HG03571 (cell line): ENCODE measurements around the gene HKDC1.

Experiments used
- ATAC-seq: cut with Tn5 transposase; IDR thresholded peaks from one replicate; pipeline ENCODE4 v1.9.1; 2021; ENCODE audit not compliant: unreplicated experiment

HKDC1 gene

GRCh38 chr10:69216577-69217118, 3.5 kb upstream of the HKDC1 start:
- no peak for ATAC-seq

- no peak for ATAC-seq
These were observed 2.9 kb upstream of the HKDC1 start for GRCh38 chr10:69217119-69217754.

DNA sequence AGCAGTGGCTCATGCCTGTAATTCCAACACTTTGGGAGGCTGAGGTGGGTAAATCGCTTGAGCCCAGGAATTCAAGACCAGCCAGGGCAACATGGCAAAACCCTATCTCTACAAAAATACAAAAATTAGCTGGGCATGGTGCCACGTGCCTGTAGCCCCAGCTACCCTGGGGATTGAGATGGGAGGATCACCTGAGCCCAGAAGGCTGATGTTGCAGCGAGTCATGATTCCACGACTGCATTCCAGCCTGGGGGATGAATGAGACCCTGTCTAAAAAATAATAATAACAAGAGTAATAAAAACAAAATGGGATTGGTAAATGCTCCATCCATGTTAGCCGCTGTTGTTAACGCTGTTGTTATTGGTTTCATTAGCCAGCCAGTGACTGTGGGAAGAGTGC, 1.3 kb upstream of the HKDC1 start:
- no peak for ATAC-seq

GRCh38 chr10:69220507-69220906, 375 bp downstream of the HKDC1 start:
- no peak for ATAC-seq

DNA sequence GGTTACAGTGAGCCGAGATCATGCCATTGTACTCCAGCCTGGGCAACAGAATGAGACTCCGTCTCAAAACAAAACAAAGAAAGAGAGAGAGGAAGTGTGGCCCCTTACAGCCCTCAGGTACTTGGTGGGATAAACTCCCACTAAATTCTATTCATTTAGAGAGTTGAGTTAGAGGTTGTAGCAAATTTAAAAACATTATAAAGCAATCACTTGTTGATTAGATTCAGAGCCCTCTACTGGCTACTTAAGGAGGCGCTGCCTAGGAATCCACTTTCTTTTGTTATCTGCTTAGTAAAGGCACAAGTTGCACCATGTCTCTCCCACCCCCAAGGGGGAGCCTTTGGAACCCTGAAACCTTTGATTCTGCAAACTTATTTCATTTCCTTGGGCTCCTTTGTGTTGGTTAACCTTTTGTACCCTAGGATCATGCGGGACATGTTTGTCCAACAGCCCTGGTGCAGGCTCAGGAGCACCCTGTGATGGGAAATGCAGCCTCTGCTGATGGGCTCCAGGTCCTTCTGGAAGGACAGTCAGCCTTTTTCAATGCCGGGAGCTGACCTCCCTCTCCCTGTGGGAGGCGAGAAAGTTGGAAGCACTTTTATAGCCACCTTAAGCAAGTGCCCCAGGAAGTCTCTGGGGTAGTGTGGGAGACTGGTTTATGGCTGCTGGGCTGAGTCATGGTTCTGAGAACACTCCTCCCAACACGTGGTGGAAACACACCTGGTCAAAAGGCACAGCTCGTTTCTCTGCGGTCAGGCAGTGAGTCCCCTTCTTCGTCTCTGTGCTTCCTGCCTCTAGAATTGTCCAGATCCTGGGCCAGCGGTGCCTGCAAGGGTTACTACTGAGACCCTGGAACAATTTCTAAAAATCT, 2.3 kb downstream of the HKDC1 start:
- ATAC-seq: peak; percentile 89

DNA sequence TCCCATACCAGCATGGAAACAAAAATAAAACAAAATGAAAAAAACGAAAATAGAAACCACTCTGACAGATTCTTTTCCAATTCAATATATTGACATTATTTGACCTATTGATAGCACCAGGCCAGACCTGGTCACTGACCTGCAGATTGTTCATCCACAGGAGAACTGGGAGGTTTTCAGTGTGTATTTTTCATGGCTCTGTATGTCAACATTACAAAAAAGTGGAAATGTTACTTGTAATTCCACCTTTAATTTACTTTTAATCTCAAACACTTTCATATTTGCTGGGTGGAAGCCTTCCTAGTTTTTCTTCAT, 2.9 kb downstream of the HKDC1 start:
- no peak for ATAC-seq

GRCh38 chr10:69224862-69225657, 4.9 kb downstream of the HKDC1 start:
- ATAC-seq: no peak

GRCh38 chr10:69225681-69226080, 5.5 kb downstream of the HKDC1 start:
- ATAC-seq: no peak

- no peak for ATAC-seq
These were observed 6.9 kb downstream of the HKDC1 start for GRCh38 chr10:69226919-69227450.

GRCh38 chr10:69228151-69228550, 8.0 kb downstream of the HKDC1 start:
- ATAC-seq: no peak

- no peak for ATAC-seq
These were observed 9.4 kb downstream of the HKDC1 start for GRCh38 chr10:69229616-69229916.

- no peak for ATAC-seq
These were observed 10.0 kb downstream of the HKDC1 start for GRCh38 chr10:69230128-69230527.

DNA sequence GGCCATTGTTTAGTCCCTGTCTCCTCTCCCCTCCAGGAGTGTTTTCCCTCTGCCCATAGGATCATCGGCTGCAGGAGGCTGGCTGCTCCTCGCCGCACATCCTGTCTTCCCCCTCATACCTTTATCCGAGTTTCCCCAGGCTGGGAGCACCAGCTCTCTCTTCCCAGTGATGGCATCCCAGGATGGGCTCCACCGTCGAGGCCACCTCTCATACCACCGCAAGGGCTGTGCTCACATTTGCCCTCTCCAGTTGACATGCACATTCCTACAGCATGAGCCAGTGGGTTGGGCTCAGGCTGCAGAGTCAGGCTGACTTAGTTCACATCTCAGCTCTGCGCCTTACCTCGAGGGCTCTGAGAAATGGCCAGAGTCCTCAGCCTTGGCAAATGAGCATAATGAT, 12.1 kb downstream of the HKDC1 start:
- no peak for ATAC-seq

DNA sequence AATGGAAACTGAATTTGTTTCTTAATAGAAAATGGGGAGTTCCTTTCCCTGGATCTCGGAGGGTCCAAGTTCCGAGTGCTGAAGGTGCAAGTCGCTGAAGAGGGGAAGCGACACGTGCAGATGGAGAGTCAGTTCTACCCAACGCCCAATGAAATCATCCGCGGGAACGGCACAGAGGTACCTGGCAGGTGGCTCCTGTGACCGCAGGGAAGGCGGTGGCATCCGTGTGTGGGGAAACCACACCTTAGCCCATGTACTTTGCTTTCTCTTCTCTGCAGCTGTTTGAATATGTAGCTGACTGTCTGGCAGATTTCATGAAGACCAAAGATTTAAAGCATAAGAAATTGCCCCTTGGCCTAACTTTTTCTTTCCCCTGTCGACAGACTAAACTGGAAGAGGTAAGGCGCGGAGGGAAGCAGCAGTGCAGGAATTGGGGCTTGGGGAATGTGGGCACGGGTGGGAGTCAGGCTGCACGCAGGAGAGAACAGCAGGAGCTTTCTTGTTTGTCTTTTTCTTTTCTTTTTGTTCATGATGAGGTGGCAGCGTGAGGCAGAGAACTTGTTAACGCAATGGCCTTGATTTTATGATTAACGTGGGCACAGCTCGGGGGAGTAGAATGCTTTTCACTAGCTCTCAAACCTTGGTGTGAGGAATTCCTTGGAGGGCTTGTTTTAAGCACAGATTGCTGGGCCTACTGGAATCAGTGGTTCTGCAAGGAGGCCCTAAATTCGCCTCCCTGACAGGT, 12.8 kb downstream of the HKDC1 start:
- no peak for ATAC-seq

DNA sequence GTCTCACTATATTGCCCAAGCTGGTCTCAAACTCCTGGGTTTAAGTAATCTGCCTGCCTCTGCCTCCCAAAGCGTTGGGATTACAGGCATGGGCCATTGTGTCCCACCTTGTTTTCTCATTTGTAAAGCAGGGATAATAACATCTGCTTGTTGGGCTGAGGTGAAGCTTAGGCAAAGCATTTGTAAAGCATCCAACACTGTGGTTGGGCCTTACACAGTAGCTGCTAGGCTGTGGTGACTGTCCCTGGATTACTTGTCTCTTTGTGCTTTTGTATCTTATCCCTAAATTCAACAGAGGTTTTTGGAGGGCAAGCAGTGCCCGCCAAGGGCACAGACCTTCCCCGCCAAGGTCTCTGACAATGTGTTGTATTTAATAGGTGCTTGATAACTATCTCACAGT, 14.3 kb downstream of the HKDC1 start:
- ATAC-seq: no peak

GRCh38 chr10:69237528-69238159, 17.5 kb downstream of the HKDC1 start:
- peak; percentile 83 for ATAC-seq

DNA sequence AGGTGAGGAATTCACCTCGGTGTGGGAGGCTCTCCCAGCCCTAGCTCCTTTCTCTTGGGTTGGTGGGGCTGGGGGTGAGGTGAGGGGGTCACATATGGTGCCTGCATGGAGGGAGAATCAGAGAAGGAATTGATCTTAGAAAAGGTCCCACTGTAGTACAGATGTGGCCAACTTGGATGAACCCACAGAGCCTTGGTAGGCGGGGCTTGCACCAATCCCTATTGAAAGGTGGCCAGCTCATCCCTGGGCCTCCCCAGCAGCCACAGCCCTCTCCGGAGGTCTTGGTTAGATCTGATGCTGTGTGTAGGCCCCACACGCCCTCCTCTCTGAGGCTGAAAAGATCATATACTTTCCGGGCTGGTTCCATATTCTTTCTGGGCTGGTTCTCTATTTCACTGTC, 19.0 kb downstream of the HKDC1 start:
- no peak for ATAC-seq

- no peak for ATAC-seq
These were observed 19.8 kb downstream of the HKDC1 start for GRCh38 chr10:69239816-69240434.

DNA sequence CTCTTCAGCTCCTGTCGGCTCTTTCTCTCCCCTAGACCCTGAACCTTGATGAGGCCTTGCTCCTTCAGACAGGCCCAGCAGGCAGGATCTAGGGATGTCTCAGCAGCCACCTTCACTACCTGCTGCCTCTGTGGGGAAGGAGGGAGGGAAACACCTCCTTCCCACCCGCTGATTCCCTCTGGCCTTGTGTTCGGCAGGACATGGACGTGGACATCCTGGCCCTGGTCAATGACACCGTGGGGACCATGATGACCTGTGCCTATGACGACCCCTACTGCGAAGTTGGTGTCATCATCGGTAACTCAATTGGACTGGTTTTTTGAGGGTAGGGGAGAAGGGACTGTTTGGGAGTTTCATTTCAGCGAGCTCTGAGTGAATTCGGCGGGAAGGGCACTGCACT, 20.3 kb downstream of the HKDC1 start:
- no peak for ATAC-seq

- no peak for ATAC-seq
These were observed 21.4 kb downstream of the HKDC1 start for GRCh38 chr10:69241575-69241974.
